Lung (tissue), 12 donors: ENCODE measurements around the gene C4BPA. TPM values are rescaled to one million over a fixed set of nuclear protein-coding genes. Genes with fewer than 3 reads are reported as not detected.

Experiments
- ATAC-seq: fragments of 200-7000 bp; cut with Tn5 transposase; one replicate; pipeline ENCODE4 v1.9.1; 2020; ENCODE audit warnings: moderate number of reproducible peaks; ENCODE audit not compliant: insufficient read depth, low FRiP score
- DNase-seq, 3 donors: peaks; one replicate each; pipeline ENCODE4 v3.0.0-alpha.2; 2013 to 2017
- H3K27ac ChIP-seq, 2 donors: one replicate each; pipeline ENCODE4 v1.5.1; 2013; ENCODE audit warnings: mild to moderate bottlenecking in 2 of 2, moderate library complexity in 2 of 2, control low read depth in 1 of 2, inconsistent platforms in 1 of 2, low read depth in 1 of 2, low read length in 1 of 2
- H3K27me3 ChIP-seq, 3 donors: one replicate each; pipeline ENCODE4 v1.5.1; 2013; ENCODE audit warnings: low read length in 2 of 3; ENCODE audit not compliant: control insufficient read depth in 3 of 3, insufficient read depth in 3 of 3
- H3K36me3 ChIP-seq, 4 donors: one replicate each; pipeline ENCODE4 v1.5.1; 2013; ENCODE audit warnings: low read length in 4 of 4, mild to moderate bottlenecking in 1 of 4, moderate library complexity in 1 of 4; ENCODE audit not compliant: control insufficient read depth in 4 of 4, insufficient read depth in 4 of 4
- H3K4me1 ChIP-seq, 5 donors: one replicate each; pipeline ENCODE4 v1.5.1; 2013; ENCODE audit warnings: low read length in 5 of 5, mild to moderate bottlenecking in 2 of 5, moderate library complexity in 1 of 5; ENCODE audit not compliant: control insufficient read depth in 5 of 5, insufficient read depth in 5 of 5
- H3K4me3 ChIP-seq: one replicate; pipeline ENCODE4 v1.5.1; 2013; ENCODE audit warnings: mild to moderate bottlenecking, control low read depth, moderate library complexity
- H3K9ac ChIP-seq, 2 donors: one replicate each; pipeline ENCODE4 v1.5.1; 2013; ENCODE audit warnings: low read length in 2 of 2, control low read depth in 1 of 2; ENCODE audit not compliant: insufficient read depth in 1 of 2
- H3K9me3 ChIP-seq, 4 donors: one replicate each; pipeline ENCODE4 v1.5.1; 2013; ENCODE audit warnings: low read length in 3 of 4, mild to moderate bottlenecking in 1 of 4, moderate library complexity in 1 of 4; ENCODE audit not compliant: control insufficient read depth in 4 of 4, insufficient read depth in 3 of 4
- CTCF ChIP-seq: IDR thresholded peaks from 2 replicates; pipeline ENCODE4 v1.5.1; 2012; ENCODE audit warnings: mild to moderate bottlenecking; ENCODE audit errors: control extremely low read depth, extremely low read depth
- WGBS, 2 donors: extraction: QIAGEN DNeasy Blood & Tissue Kit; methylation state at CpG; one replicate each; pipeline ENCODE4 v1.1.7; 2013; 5-methylcytosine and 5-hydroxymethylcytosine counted together
- polyA plus RNA-seq, 2 donors: library from polyadenylated mRNA; stranded (reverse); fragments of 200-250 nt; gene quantifications; one replicate each; pipeline ENCODE4 v1.2.1, GENCODE V29; 2013
- total RNA-seq, 2 donors: library from RNA; depleted of rRNA in 1 of 2; stranded (reverse); fragments of >200 nt in 1 of 2; gene quantifications; one replicate each; pipeline ENCODE4 v1.2.1, GENCODE V29; 2014 to 2021
- donor health status: control.
- donor health status: control.
- donor health status: Bipolar disorder and iron deficiency.
- donor health status: healthy.
- donor health status: DM: yes; HTN: yes; CAD: no.

Gene C4BPA
- total and polyA plus RNA-seq, 4 donors: 21.2 to 213 (median 181) TPM

GRCh38 chr1:207079706-207080241 is 24.3 kb upstream of the C4BPA start:
- no peaks in the 10 kb centered on the region for H3K27me3 ChIP-seq
- H3K9ac ChIP-seq: no peak overlapping the region
- no peak for TF ChIP-seq CTCF
- peaks cover 0 to 9% (median 0%) of the 10 kb centered on the region in 5 donors for H3K4me1 ChIP-seq
- ATAC-seq: no peak
- no peaks in the 10 kb centered on the region for H3K9me3 ChIP-seq
- no peak overlapping the region for H3K4me3 ChIP-seq
- peaks cover 0 to 8% (median 3%) of the 10 kb centered on the region in 4 donors for H3K36me3 ChIP-seq
- DNase-seq: no peak
- 84 to 87% methylated on average over 6 of the region's 6 CpGs for WGBS, 2 donors
- no peak overlapping the region for H3K27ac ChIP-seq

DNA sequence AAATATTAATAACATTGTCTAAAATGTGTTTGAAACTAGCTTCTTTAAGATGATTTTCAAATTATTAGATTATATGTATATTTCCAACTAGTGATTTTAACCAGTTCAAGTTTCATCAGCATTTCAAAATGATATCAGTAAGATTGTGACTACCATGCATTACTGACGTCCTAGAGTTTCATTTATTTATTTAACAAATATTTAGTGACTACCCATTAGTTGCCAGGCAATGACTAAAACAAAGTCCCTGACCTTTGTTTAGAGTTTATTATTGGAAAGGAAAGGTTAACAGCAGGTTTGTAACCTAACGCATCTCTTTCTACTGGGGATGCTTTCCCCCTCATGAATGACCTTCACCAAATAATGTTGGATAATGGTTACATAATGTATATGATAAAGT is 22.9 kb upstream of the C4BPA start:
- Histone ChIP-seq H3K27me3 (no peaks in the 10 kb centered on the region), H3K27ac (no peak overlapping the region), H3K4me3 (no peak overlapping the region), H3K9me3 (no peaks in the 10 kb centered on the region), H3K9ac (no peak overlapping the region), H3K4me1 (peaks cover 0 to 9% (median 0%) of the 10 kb centered on the region in 5 donors), H3K36me3 (peaks cover 0 to 8% (median 3%) of the 10 kb centered on the region in 4 donors)
- DNase-seq (no peak), ATAC-seq (no peak)
- WGBS, 2 donors: 58 to 75% methylated on average over 2 of the region's 2 CpGs
- TF ChIP-seq CTCF: no peak

DNA sequence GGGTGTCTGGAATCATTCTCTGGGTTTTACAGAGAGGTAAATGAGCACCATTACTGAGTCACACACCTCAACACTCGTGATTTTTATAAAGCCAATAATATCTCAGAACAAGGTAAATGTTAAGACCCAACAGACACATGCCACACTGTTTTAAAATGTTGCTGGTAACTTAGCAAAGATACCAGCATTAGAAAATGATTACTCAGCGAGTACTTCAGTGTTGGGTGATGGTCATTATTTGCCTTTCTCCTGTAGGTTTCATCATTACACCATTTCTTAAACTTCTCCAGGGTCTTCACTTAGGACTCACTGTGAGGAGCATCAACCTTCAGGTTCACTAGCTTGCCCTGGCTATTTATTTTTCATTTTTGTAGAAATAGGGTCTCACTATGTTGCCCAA is 22.2 kb upstream of the C4BPA start:
- no peak for TF ChIP-seq CTCF
- H3K27ac ChIP-seq: peak overlapping the region in 1 of 2 donors; percentile 6
- H3K9me3 ChIP-seq: no peaks in the 10 kb centered on the region
- H3K4me1 ChIP-seq: peaks cover 0 to 5% (median 0%) of the 10 kb centered on the region in 5 donors
- ATAC-seq (no peak), DNase-seq (no peak)
- H3K9ac ChIP-seq: no peak overlapping the region
- peaks cover 0 to 8% (median 3%) of the 10 kb centered on the region in 4 donors for H3K36me3 ChIP-seq
- no peak overlapping the region for H3K4me3 ChIP-seq
- H3K27me3 ChIP-seq: no peaks in the 10 kb centered on the region
- WGBS, 2 donors: 86 to 95% methylated on average over 2 of the region's 2 CpGs

GRCh38 chr1:207084232-207084631 is 19.8 kb upstream of the C4BPA start:
- 63 to 73% methylated on average over 2 of the region's 2 CpGs for WGBS, 2 donors
- no peak for ATAC-seq

More at GRCh38 chr1:207084232-207084631, 19.8 kb upstream of the C4BPA start:
- no peak for DNase-seq
- TF ChIP-seq CTCF: no peak
- no peak overlapping the region for H3K9ac ChIP-seq
- peaks cover 0 to 10% (median 0%) of the 10 kb centered on the region in 5 donors for H3K4me1 ChIP-seq
- no peak overlapping the region for H3K4me3 ChIP-seq
- peaks cover 0 to 3% (median 0%) of the 10 kb centered on the region in 4 donors for H3K36me3 ChIP-seq
- H3K9me3 ChIP-seq: peaks cover 0 to 2% (median 0%) of the 10 kb centered on the region in 4 donors
- H3K27me3 ChIP-seq: no peaks in the 10 kb centered on the region
- no peak overlapping the region for H3K27ac ChIP-seq
